ENCODE measurements around the gene MAGEB1. TPM values are rescaled to one million over a fixed set of nuclear protein-coding genes. Genes with fewer than 3 reads are reported as not detected.

Gene MAGEB1
- total RNA-seq, 1 donor from 2014 or later: not detected

DNA sequence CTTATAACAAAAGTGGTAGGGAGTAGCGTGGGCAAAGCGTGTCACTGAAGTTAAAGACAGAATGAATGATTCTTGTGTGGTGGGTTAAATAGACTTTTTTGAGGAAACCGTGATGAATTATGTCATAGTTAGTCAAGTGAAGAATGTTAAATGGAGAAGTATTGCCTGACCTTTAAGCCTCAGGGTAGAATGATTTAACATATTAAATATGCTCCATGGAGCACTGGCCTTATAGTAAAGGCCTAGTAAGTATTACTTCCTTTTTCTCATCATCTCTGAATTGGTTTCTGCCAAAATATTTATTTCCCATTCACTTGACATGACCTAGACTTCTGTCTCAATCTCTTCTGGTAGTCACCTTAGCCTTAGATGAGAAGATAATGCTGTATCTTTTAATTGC, 23.7 kb downstream of the MAGEB1 start:
- H3K27me3 Mint-ChIP-seq (ENCODE audit: low read depth): no peaks in the 10 kb centered on the region
- H3K4me1 Mint-ChIP-seq: peaks cover 5% of the 10 kb centered on the region
- H3K27ac Mint-ChIP-seq (ENCODE audit: unreplicated experiment): no peak overlapping the region
- H3K4me3 Mint-ChIP-seq: no peak overlapping the region
- TF ChIP-seq, protein P1, sequence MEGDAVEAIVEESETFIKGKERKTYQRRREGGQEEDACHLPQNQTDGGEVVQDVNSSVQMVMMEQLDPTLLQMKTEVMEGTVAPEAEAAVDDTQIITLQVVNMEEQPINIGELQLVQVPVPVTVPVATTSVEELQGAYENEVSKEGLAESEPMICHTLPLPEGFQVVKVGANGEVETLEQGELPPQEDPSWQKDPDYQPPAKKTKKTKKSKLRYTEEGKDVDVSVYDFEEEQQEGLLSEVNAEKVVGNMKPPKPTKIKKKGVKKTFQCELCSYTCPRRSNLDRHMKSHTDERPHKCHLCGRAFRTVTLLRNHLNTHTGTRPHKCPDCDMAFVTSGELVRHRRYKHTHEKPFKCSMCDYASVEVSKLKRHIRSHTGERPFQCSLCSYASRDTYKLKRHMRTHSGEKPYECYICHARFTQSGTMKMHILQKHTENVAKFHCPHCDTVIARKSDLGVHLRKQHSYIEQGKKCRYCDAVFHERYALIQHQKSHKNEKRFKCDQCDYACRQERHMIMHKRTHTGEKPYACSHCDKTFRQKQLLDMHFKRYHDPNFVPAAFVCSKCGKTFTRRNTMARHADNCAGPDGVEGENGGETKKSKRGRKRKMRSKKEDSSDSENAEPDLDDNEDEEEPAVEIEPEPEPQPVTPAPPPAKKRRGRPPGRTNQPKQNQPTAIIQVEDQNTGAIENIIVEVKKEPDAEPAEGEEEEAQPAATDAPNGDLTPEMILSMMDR (conservative IDR thresholded peaks at IDR 0.05): no peak
- H3K9me3 Mint-ChIP-seq: peaks cover 2% of the 10 kb centered on the region
- H3K36me3 Mint-ChIP-seq (ENCODE audit: low read depth): no peaks in the 10 kb centered on the region
- DNase-seq (ENCODE audit: low read depth, low spot score): no peak

DNA sequence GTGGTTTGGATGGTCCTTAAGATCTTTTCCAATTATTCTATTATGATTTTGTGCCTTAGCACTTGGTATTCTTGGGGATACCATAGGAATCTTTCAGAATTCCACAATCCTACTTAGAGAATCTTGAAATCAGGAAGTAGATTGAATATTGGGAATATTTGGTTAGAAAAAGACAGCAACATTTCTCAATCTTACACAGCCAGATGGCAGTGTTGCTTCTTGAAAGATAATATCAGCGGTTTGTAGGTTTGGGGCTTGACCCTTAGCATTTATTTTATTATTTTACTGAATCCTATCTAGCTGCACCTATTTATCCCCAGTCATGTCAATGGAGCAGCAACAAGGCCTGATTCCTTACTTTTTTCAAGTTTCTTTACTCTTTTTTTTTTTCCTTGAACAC, 28.6 kb downstream of the MAGEB1 start:
- H3K4me1 Mint-ChIP-seq: no peaks in the 10 kb centered on the region
- no peak overlapping the region for H3K4me3 Mint-ChIP-seq
- H3K27me3 Mint-ChIP-seq (ENCODE audit: low read depth): no peaks in the 10 kb centered on the region
- DNase-seq (ENCODE audit: low read depth, low spot score): no peak
- H3K36me3 Mint-ChIP-seq (ENCODE audit: low read depth): no peaks in the 10 kb centered on the region
- no peak overlapping the region for H3K27ac Mint-ChIP-seq (ENCODE audit: unreplicated experiment)
- TF ChIP-seq, protein P1 (conservative IDR thresholded peaks at IDR 0.05): peak; percentile 66
- no peaks in the 10 kb centered on the region for H3K9me3 Mint-ChIP-seq

DNA sequence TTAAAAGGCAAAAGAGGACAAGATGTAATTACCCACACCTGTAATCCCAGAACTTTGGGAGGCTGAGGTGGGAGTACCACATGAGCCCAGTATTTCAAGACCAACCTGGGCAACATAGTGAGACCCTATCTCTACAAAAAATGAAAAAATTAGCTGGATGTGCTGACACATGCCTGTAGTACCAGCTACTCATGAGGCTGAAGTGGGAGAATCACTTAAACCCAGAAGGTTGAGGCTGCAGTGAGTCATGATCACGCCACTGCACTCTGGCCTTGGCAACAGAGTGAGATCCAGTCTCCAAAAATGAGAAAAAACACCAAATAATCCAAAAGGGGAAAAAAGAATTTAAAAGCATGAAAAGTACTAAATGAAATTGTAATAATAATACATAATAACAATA, 31.4 kb downstream of the MAGEB1 start:
- no peak overlapping the region for H3K27ac Mint-ChIP-seq (ENCODE audit: unreplicated experiment)
- H3K27me3 Mint-ChIP-seq (ENCODE audit: low read depth): no peaks in the 10 kb centered on the region
- TF ChIP-seq, protein P1 (conservative IDR thresholded peaks at IDR 0.05): no peak
- no peak overlapping the region for H3K4me3 Mint-ChIP-seq
- H3K4me1 Mint-ChIP-seq: no peaks in the 10 kb centered on the region
- H3K9me3 Mint-ChIP-seq: no peaks in the 10 kb centered on the region
- DNase-seq (ENCODE audit: low read depth, low spot score): no peak
- H3K36me3 Mint-ChIP-seq (ENCODE audit: low read depth): no peaks in the 10 kb centered on the region

DNA sequence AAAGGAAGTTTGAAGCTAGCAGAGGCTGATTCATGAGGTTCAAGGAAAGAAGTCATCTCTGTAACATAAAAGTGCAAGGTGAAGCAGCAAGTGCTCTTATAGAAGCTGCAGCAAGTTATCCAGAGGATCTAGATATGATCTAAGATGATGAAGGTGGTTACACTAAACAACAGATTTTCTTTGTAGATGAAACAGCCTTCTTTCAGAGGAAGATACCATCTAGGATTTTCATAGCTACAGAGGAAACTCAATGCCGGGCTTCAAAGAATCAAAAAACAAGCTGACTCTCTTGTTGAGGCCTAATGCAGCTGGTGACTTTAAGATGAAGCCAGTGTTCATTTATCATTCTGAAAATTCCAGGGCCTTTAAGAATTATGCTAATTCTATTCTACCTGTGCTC, 33.5 kb downstream of the MAGEB1 start:
- Mint-ChIP-seq H3K9me3 (no peaks in the 10 kb centered on the region), H3K4me3 (no peak overlapping the region), H3K4me1 (no peaks in the 10 kb centered on the region), H3K27ac (ENCODE audit: unreplicated experiment) (no peak overlapping the region), H3K36me3 (ENCODE audit: low read depth) (no peaks in the 10 kb centered on the region), H3K27me3 (ENCODE audit: low read depth) (no peaks in the 10 kb centered on the region)
- TF ChIP-seq, protein P1 (conservative IDR thresholded peaks at IDR 0.05): no peak
- DNase-seq (ENCODE audit: low read depth, low spot score): no peak

DNA sequence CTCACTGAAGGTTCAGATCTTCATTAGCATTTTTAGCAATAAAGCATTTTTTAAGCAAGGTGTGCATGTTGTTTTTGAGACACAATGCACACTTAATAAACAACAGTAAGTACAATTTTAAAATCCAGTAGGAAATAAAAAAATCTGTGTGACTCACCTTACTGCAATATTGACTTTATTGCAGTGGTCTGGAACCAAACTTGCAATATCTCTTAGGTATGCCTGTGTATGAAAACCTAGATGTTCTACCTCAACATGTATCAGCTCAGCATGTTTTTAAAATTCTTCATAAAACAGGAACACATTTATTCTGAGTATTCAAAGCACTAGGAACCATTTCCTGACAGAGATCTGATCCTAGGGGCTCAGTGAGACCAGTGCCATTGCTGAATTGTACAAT, 35.6 kb downstream of the MAGEB1 start:
- no peak overlapping the region for H3K4me3 Mint-ChIP-seq
- TF ChIP-seq, protein P1 (conservative IDR thresholded peaks at IDR 0.05): no peak
- no peaks in the 10 kb centered on the region for H3K36me3 Mint-ChIP-seq (ENCODE audit: low read depth)
- no peak overlapping the region for H3K27ac Mint-ChIP-seq (ENCODE audit: unreplicated experiment)
- H3K4me1 Mint-ChIP-seq: no peaks in the 10 kb centered on the region
- H3K27me3 Mint-ChIP-seq (ENCODE audit: low read depth): no peaks in the 10 kb centered on the region
- H3K9me3 Mint-ChIP-seq: no peaks in the 10 kb centered on the region
- DNase-seq (ENCODE audit: low read depth, low spot score): no peak

Measured in neural crest cell (in vitro differentiated cells).